Breast epithelium (tissue), 3 donors: ENCODE results near the gene COL6A5.

Source experiments
- CTCF ChIP-seq, 3 donors: fragments of 450-650 bp; IDR thresholded peaks; one replicate each; pipeline ENCODE4 v1.5.1; 2016 to 2017; ENCODE audit warnings: antibody characterized with exemption in 3 of 3, mild to moderate bottlenecking in 3 of 3, moderate library complexity in 3 of 3
- POLR2AphosphoS5 ChIP-seq, 3 donors: sonication (generic); formaldehyde crosslinking; IDR thresholded peaks; one replicate each; pipeline ENCODE4 v1.6.1; 2017; ENCODE audit warnings: antibody characterized with exemption in 3 of 3

DNA sequence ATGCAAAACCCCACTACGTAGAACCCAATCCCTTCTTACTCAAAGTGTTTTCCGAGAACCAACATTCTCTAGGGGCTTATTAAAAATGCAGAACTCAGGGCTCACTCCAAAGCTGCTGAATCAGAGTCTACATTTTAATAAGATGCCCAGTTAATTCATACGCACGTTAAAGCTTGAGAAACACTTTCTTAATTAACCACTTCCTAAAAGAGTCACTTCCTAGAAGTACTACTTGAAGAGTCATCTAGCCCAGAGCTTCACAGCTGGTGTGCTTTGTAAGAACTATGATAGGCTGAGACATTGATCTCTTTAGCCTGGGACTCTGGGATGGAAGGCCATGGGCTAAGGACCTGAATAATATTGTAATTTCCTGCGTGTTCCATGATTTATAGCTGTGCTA, 9.0 kb downstream of the COL6A5 start:
- no peak for TF ChIP-seq CTCF (IDR thresholded peaks at IDR 0.05)
- TF ChIP-seq POLR2AphosphoS5 (IDR thresholded peaks at IDR 0.05) = no peak
